Stimulated activated CD8-positive, alpha-beta memory T cell treated with anti-CD3 and anti-CD28 coated beads, Interleukin-12 subunit alpha, Interleukin-12 subunit beta, amount 100 ng/mL, for 1 hour (primary cell): ENCODE data around the gene LRG1.
"Not testable (repeated sequence)": the region's sequence is repeated elsewhere in the genome, so short reads cannot be mapped to it uniquely, and the experiment has no call there.

ENCODE experiments used
- DNase-seq: peaks from one replicate; pipeline ENCODE4 v3.0.0-alpha.2; 2020; ENCODE audit warnings: low read depth

The LRG1 gene

DNA sequence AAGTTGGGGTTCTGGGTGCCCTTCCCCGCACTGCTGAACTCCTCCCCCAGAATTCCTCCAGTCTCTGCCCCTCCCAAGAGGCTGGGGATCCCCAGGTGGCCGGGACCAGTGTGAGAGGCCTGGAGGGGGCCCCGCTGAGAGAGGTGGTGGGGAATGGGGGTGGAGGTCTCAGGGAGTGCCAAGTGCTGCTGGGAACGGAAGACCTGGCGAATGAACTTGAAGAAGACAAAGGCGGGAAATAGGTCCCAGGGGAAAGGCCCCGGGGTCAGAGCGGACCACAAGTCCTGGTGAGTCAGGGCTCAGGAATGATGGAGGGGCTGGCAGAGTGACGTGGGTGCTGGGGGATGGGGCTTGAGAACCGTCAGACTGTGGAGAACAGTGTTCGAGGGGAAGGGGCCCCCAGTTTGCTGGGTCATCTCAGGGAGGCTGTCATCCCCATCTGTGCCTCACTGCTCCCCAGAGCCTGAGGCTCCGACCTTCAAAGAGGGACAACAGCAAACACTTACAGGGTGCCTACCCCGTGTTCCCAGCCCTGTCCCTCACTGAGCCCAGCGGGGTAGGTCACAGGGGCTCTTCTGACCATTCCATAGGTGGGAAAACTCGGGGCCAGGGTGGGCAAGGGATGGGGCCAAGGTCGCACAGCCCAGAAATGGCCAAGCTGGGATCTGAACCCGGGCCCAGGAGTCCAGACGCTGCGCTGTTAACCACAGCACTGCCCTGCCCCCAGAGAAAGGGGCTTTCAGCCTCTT is 35.6 kb upstream of the LRG1 start:
- DNase-seq: no peak

GRCh38 chr19:4573682-4574081 is 33.8 kb upstream of the LRG1 start:
- no peak for DNase-seq

DNA sequence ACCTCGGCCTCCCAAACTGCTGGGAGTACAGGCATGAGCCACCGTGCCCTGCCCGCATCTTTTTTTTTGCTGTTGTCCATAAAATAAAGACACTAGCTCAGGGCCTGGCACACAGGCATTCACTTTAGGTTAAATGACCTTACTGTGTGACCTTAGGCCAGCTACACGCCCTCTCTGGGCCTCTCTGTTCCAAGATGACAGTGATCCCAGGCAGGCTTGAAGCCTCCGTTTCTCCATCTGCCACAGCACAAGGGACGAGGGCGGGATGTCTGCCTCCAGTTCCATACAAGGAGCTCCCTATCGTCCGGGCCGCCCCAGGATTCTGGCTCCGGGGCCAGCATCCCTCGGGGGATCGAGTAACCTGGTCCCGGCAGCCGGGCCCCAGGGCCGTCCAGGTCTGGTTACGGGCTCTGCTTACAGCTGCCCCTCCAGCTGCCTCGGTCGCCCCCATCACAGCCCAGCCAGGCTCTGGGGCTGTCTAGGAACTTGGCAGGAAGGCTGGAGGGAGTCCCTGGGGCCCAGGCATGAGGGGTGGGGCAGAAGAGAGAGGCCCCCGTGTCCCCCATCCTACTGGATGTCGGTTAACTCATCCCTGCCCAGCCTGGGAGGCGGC is 31.6 kb upstream of the LRG1 start:
- DNase-seq: no peak

- DNase-seq: no peak
Observed at GRCh38 chr19:4570916-4571304, 31.1 kb upstream of the LRG1 start.

DNA sequence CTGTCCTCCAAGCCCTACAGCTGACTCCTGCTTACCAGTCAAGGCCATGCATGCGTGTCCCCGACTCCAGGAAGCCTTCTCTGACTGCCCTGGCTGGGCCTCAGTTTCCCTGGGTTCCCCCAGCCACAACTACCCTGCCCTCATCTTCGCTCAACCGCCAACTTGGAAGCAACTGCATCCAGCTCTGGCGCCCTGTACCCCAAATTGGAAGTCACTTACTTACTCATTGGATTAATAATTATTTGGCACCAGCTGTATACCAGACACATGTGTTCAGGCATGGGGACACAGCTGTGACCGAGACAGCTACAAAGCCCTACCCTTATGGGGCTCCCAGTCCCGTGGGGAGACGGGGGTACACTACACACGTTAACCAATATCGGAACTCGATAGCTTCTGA is 30.6 kb upstream of the LRG1 start:
- DNase-seq: no peak

GRCh38 chr19:4568886-4569285 is 29.1 kb upstream of the LRG1 start:
- DNase-seq: no peak

GRCh38 chr19:4567584-4568071 is 27.8 kb upstream of the LRG1 start:
- DNase-seq: peak; percentile 34

GRCh38 chr19:4566402-4567051 is 26.7 kb upstream of the LRG1 start:
- no peak for DNase-seq

GRCh38 chr19:4563562-4563961 is 23.7 kb upstream of the LRG1 start:
- not testable (repeated sequence) for DNase-seq

DNA sequence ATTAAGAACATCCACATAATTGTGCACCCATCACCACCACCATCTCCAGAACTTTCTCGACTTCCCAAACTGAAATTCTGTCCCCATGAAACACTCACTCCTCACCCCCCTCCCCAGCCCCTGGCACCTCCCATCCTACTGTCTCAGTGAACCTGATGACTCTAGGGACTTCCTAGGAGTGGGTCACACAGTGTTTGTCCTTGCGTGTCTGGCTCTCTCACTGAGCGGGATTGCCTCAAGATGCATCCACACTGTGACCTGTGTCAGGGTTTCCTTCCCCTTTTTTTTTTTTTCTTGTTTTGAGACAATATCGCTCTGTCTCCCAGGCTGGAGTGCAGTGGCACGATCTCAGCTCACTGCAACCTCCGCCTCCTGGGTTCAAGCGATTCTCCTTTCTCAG is 22.2 kb upstream of the LRG1 start:
- DNase-seq: not testable (repeated sequence)

DNA sequence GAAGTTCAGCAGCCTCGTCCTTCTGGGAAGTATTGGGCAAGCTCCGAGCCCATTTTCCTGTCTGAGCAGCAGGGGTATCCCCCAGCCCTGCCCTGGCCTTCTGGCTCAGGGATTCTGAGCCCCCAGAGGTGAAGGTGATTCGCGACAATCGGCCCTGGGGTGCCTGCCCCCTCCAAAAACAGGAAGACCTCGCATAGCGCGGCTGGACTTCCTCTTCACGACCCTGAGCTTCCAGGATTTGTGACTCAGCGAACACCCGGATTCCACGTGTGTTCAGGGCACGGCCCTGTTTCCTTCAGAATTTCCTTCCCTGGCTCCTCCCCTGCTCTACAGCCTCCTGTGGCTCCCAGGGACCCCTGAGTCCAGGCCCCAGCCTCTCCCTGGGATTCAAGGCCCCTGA is 19.7 kb upstream of the LRG1 start, which contains the start of gene SEMA6B:
SEMA6B (minus strand) TSS at position 116 of the 400 bp plus-strand sequence. CDS start 1,227 bp downstream, outside the sequence.
- no peak for DNase-seq

GRCh38 chr19:4557971-4558941 is 18.4 kb upstream of the LRG1 start:
- DNase-seq: no peak

DNA sequence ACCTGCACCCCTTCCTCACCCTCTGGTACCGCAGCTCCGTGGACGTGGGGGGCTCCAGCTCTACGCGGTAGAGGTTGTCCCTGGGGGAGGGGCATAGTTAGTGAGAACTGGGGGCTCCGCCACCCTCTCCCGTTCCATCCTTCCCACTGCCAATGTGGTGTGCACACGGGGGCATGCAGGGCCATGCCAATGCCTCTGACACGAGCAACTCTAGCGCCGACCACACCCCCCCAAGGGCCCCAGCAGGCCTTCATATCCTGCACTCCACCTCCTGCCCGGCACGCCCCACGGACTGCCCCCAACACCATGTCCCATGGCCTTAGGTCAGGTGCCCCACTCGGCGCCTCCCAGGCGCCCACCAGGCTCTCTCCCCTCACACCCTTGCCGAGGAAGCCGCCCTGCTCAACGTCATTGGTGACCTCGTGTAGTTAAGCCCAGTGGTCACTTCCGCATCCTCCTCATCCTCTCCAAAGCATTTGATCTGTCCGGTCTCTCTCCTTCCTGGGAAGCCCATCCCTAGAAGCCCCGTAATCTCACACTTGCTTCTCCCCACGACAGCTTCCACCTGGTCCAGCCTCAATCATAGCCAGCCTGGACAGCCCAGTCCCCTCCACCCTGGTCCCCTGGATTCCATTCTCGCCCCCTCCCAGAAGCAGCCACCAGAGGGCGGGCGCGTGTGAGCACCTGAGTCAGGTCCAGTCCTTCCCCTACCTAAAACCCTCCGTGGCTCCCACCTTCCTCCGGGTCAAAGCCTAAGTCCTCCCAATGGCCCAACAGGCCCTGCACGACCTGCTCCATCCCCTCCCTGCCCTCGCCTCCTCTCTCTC is 17.5 kb upstream of the LRG1 start:
- no peak for DNase-seq

GRCh38 chr19:4556597-4557127 is 16.8 kb upstream of the LRG1 start:
- no peak for DNase-seq

GRCh38 chr19:4555657-4556561 is 16.1 kb upstream of the LRG1 start:
- no peak for DNase-seq

GRCh38 chr19:4554717-4555116 is 14.9 kb upstream of the LRG1 start:
- DNase-seq: no peak

DNA sequence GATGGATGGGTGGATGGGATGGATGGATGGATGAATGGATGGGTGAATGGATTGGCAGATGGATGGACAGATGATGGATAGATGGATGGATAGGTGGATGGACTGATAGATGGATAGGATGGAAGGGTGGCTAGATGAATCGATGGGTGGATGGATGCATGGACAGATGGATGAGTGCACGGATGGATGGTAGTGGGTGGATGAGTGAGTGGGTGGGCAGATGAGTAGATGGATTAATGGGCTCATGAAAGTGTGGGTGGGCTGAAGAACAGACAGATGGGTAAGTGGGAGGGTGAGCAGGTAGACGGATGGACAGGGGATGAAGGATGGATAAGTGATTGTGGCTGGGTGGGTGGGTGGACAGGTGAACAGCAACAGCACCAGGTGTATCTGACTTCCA is 13.9 kb upstream of the LRG1 start:
- DNase-seq: no peak

- no peak for DNase-seq
Observed at GRCh38 chr19:4553092-4553695, 13.4 kb upstream of the LRG1 start.

DNA sequence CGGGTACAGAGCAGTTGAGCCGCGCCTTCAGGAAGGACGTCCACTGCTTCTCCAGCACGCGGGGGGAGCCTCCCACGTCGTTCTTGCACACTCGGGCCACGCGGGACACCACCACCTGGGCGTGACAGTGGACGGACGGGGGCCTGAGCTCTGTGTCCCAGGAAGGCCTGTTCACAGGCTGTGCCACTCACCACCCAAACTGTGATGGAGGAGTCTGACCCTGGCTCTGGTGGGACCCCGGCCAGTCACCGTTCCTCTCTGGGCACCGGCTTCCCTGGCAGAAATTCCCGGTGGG is 12.6 kb upstream of the LRG1 start:
- DNase-seq: no peak
